Breast epithelium (tissue), 3 donors: ENCODE results near the gene HDAC1.

Experiments used
- CTCF ChIP-seq, 3 donors: fragments of 450-650 bp; IDR thresholded peaks; one replicate each; pipeline ENCODE4 v1.5.1; 2016 to 2017; ENCODE audit warnings: antibody characterized with exemption in 3 of 3, mild to moderate bottlenecking in 3 of 3, moderate library complexity in 3 of 3
- POLR2A ChIP-seq: fragments of 450-650 bp; IDR thresholded peaks from one replicate; pipeline ENCODE4 v1.6.1; 2016; ENCODE audit warnings: antibody characterized with exemption, mild to moderate bottlenecking, moderate library complexity
- POLR2AphosphoS5 ChIP-seq, 3 donors: sonication (generic); formaldehyde crosslinking; IDR thresholded peaks; one replicate each; pipeline ENCODE4 v1.6.1; 2017; ENCODE audit warnings: antibody characterized with exemption in 3 of 3

GRCh38 chr1:32265846-32266245 is 26.0 kb upstream of the HDAC1 start:
- TF ChIP-seq CTCF (IDR thresholded peaks at IDR 0.05) (no peak), POLR2A (no peak), POLR2AphosphoS5 (IDR thresholded peaks at IDR 0.05) (no peak)
